Measurements from ENCODE around the gene SEMA4A. TPM values are rescaled to one million over a fixed set of nuclear protein-coding genes. Genes with fewer than 3 reads are reported as not detected.
A peak's percentile ranks its signal among the peaks of the same experiment; 100 is the strongest.

The SEMA4A gene
- total and polyA plus RNA-seq, 9 of the 15 experiments (the other 6 are each of a cell fraction or from before 2014, with no cell fraction given) = 0.04 to 1.7 (median 0.45) TPM

DNA sequence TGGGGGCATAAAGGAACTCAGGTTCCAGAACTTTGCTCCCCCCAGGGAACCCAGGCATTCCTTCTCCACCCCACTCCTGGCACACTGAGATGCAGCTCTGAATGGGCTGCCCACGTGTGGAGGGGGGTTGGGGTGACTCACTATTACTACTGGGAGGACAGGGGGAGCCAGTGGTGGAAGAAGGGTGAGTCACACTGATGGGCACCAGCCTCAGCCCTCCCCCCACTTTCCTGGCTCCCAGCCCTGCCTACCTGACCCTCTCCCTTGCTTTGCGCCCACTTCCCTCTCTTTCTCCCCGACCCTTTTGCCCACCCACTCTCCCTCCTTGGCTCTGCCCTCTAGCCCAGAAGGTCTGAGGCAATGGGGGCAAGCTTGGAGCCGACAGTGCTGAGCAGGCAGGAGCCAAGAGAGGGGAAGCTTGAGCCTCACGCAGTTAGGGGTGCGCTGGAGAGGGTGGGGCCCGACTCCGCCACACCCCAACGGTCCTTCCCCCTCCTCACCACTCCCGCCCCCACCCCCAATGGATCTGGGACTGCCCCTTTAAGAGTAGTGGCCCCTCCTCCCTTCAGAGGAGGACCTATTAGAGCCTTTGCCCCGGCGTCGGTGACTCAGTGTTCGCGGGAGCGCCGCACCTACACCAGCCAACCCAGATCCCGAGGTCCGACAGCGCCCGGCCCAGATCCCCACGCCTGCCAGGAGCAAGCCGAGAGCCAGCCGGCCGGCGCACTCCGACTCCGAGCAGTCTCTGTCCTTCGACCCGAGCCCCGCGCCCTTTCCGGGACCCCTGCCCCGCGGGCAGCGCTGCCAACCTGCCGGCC is 39.1 kb upstream of the SEMA4A start, which contains the start of gene LMNA (continued):
- peak; percentile 98 for TF ChIP-seq JUND (IDR thresholded peaks at IDR 0.05; ENCODE audit: borderline replicate concordance, low read depth, low read length)
- peak; percentile 95 for TF ChIP-seq JUND (tag; IDR thresholded peaks at IDR 0.05; ENCODE audit: borderline replicate concordance, low read depth, low read length)
- TF ChIP-seq, protein P1, sequence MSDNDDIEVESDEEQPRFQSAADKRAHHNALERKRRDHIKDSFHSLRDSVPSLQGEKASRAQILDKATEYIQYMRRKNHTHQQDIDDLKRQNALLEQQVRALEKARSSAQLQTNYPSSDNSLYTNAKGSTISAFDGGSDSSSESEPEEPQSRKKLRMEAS (CRISPR knock-in tag; IDR thresholded peaks at IDR 0.05) = peak; percentile 81; the same call in 1 of the 2 replicates
- peak; percentile 67; the same call in 1 of the 2 replicates for TF ChIP-seq MYC (IDR thresholded peaks at IDR 0.05; ENCODE audit: low read depth, low read length)
- no peak for TF ChIP-seq MYC (CRISPR knock-in tag; IDR thresholded peaks at IDR 0.05; ENCODE audit: borderline replicate concordance, low read depth)
- no peak for TF ChIP-seq RBM39 (optimal IDR thresholded peaks at IDR 0.05; ENCODE audit: low read depth, low read length)
- TF ChIP-seq, protein P2, sequence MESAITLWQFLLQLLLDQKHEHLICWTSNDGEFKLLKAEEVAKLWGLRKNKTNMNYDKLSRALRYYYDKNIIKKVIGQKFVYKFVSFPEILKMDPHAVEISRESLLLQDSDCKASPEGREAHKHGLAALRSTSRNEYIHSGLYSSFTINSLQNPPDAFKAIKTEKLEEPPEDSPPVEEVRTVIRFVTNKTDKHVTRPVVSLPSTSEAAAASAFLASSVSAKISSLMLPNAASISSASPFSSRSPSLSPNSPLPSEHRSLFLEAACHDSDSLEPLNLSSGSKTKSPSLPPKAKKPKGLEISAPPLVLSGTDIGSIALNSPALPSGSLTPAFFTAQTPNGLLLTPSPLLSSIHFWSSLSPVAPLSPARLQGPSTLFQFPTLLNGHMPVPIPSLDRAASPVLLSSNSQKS (CRISPR knock-in tag; IDR thresholded peaks at IDR 0.05) = no peak
- no peak for TF ChIP-seq CHD1 (IDR thresholded peaks at IDR 0.05; ENCODE audit: low read length)
- TF ChIP-seq ETV5 (CRISPR knock-in tag; IDR thresholded peaks at IDR 0.05; ENCODE audit: low read depth) = no peak
- TF ChIP-seq POLR2AphosphoS5 (IDR thresholded peaks at IDR 0.05; ENCODE audit: control insufficient read depth, insufficient read depth, low read depth, low read length) = peak; percentile 78
- no peak for TF ChIP-seq TCF7 (IDR thresholded peaks at IDR 0.05; ENCODE audit: borderline replicate concordance)
- TF ChIP-seq HNRNPL (IDR thresholded peaks at IDR 0.05; ENCODE audit: low read depth, low read length) = peak; percentile 56; the same call in 1 of the 2 replicates
- TF ChIP-seq TRIM28 (IDR thresholded peaks at IDR 0.05) = no peak
- peak; percentile 97 for TF ChIP-seq JUN (IDR thresholded peaks at IDR 0.05; ENCODE audit: borderline replicate concordance, low read depth, low read length)
- peak; percentile 63; the same call in 1 of the 2 replicates for TF ChIP-seq JUN (CRISPR knock-in tag; IDR thresholded peaks at IDR 0.05; ENCODE audit: borderline replicate concordance)
- peak in 1 of 2 experiments; percentile 14; a peak in 1 of 4 replicates for TF ChIP-seq MLLT1 (IDR thresholded peaks at IDR 0.05)
- peak; percentile 98 for TF ChIP-seq KDM5B (IDR thresholded peaks at IDR 0.05; ENCODE audit: insufficient replicate concordance, low read depth, low read length)
- TF ChIP-seq KAT7 (CRISPR knock-in tag; IDR thresholded peaks at IDR 0.05; ENCODE audit: borderline replicate concordance) = 0 out of 2 replicates have a peak, but pooled peaks have one; percentile 9
- no peak for TF ChIP-seq NFXL1 (CRISPR knock-in tag; IDR thresholded peaks at IDR 0.05)
- peak; percentile 59; the same call in 1 of the 2 replicates for TF ChIP-seq OTX1 (CRISPR knock-in tag; IDR thresholded peaks at IDR 0.05)
- TF ChIP-seq, protein P3, sequence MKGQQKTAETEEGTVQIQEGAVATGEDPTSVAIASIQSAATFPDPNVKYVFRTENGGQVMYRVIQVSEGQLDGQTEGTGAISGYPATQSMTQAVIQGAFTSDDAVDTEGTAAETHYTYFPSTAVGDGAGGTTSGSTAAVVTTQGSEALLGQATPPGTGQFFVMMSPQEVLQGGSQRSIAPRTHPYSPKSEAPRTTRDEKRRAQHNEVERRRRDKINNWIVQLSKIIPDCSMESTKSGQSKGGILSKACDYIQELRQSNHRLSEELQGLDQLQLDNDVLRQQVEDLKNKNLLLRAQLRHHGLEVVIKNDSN (CRISPR knock-in tag; IDR thresholded peaks at IDR 0.05) = peak; percentile 84
- no peak for TF ChIP-seq ZNF655 (CRISPR knock-in tag; IDR thresholded peaks at IDR 0.05)
- peak in 1 of 2 experiments; percentile 33; a peak in 1 of 4 replicates for TF ChIP-seq RCOR1 (IDR thresholded peaks at IDR 0.05; ENCODE audit: borderline replicate concordance in 1 of 2, low read depth in 2 of 2, low read length in 2 of 2)
